ENCODE measurements around the gene ARID1B.

- TF ChIP-seq CTCF (conservative IDR thresholded peaks at IDR 0.05; ENCODE audit: low read depth, low read length): no peak
- TF ChIP-seq EZH2 (IDR thresholded peaks at IDR 0.05; ENCODE audit: low read length, unreplicated experiment): no peak
- no peak for TF ChIP-seq EZH2phosphoT487 (IDR thresholded peaks at IDR 0.05; ENCODE audit: borderline replicate concordance, low read length)
Measured at GRCh38 chr6:157055863-157056262, 278.7 kb downstream of the ARID1B start.
